Neural progenitor cell (in vitro differentiated cells): ENCODE measurements around the gene PTPN14.

Experiments used
- CTCF ChIP-seq: fragments of 200-600 bp; sonication (generic); IDR thresholded peaks from 2 replicates; pipeline ENCODE4 v1.5.1; 2017; ENCODE audit warnings: antibody characterized with exemption, mild to moderate bottlenecking
- EZH2phosphoT487 ChIP-seq: fragments of 200-600 bp; sonication (generic); IDR thresholded peaks from 2 replicates; pipeline ENCODE4 v1.6.1; 2017; ENCODE audit warnings: antibody characterized with exemption

DNA sequence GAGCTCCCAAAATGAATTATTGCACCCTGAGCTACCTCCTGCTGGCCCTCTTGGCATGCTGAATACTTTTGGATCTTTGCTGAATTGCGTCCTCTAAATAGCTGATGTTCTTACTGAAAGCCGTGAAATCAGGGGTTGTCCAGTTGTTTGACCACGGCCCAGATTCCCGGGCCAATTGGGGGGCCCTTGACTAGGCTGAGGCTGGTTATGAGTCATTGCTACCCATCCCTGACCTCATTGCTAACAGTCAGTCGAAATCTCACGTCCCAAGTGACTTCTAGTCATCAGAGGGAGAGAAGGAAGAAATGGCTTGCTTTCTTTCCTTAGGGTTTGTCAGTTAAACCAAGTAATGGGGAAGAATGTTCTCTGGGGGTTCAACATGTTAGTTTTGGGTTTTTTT is 233.0 kb downstream of the PTPN14 start:
- no peak for TF ChIP-seq CTCF
- TF ChIP-seq EZH2phosphoT487, result no peak
